HepG2 (cell line): ENCODE measurements around the gene PTGR1. TPM values are rescaled to one million over a fixed set of nuclear protein-coding genes. Genes with fewer than 3 reads are reported as not detected.
"Not testable (repeated sequence)": the region's sequence is repeated elsewhere in the genome, so short reads cannot be mapped to it uniquely, and the experiment has no call there.

ENCODE experiments used
- ATAC-seq: fragments of 200-7000 bp; cut with Tn5 transposase; 3 replicates; pipeline ENCODE4 v1.9.1; 2020; ENCODE audit warnings: mild to moderate bottlenecking, moderate library complexity
- BruUV-seq: library from RNA; stranded (reverse); fragments of 400-500 nt; replicated peaks from 2 replicates; lab custom pipeline; 2021; lab: Mats Ljungman, UMichigan
- CTCF ChIA-PET: fragments of 300-600 bp; formaldehyde crosslinking; extraction: SDS; loops from one replicate; lab custom pipeline; 2021; ENCODE audit warnings: low total read pairs, inconsistent platforms, low intra/inter-chr PET ratio; lab: Yijun Ruan, JAX
- POLR2A ChIA-PET: fragments of 350-600 bp; sonication (Branson Sonifier 250); formaldehyde crosslinking; loops from one replicate; lab custom pipeline; 2020; ENCODE audit warnings: antibody characterized with exemption, inconsistent platforms; lab: Yijun Ruan, JAX
- DNase-seq: peaks from one replicate; pipeline ENCODE4 v3.0.0-alpha.2; 2015; ENCODE audit warnings: low spot score
- FAIRE-seq: peaks from 3 replicates; lab custom pipeline; 2011; peaks lifted over from hg19 to GRCh38; lab: Jason Lieb, UNC
- H2AFZ ChIP-seq: one replicate; pipeline ENCODE4 v1.6.1; 2011; ENCODE audit warnings: low read length, inconsistent platforms
- H3K27ac ChIP-seq: fragments of 300-600 bp; 3 replicates; pipeline ENCODE4 v1.8.0; 2011; ENCODE audit warnings: mixed run types, mild to moderate bottlenecking, mixed read lengths, low read length, inconsistent platforms; ENCODE audit not compliant: insufficient read depth; ENCODE audit errors: extremely low read length
- H3K27me3 ChIP-seq, 2 experiments: fragments of 200-600 bp in 1 of 2; 2 replicates in 1 of 2; 3 replicates in 1 of 2; pipeline versions ENCODE4 v1.6.0 to v1.8.0; 2011; ENCODE audit warnings: low read length in 2 of 2, mild to moderate bottlenecking in 2 of 2, moderate library complexity in 2 of 2, inconsistent platforms in 1 of 2; ENCODE audit not compliant: insufficient read depth in 2 of 2, control insufficient read depth in 1 of 2
- H3K36me3 ChIP-seq, 2 experiments: fragments of 200-600 bp in 1 of 2; replicated peaks in 1 of 2; 2 replicates in 1 of 2; 3 replicates in 1 of 2; pipeline versions ENCODE4 v1.5.1 to v1.8.0; 2011; ENCODE audit warnings: low read length in 2 of 2, inconsistent platforms in 1 of 2; ENCODE audit not compliant: insufficient read depth in 2 of 2, control insufficient read depth in 1 of 2
- H3K4me1 ChIP-seq: 2 replicates; pipeline ENCODE4 v1.5.1; 2012; ENCODE audit warnings: low read length, inconsistent platforms; ENCODE audit not compliant: insufficient read depth
- H3K4me2 ChIP-seq: 2 replicates; pipeline ENCODE4 v1.6.0; 2011; ENCODE audit warnings: low read depth, low read length, inconsistent platforms
- H3K4me3 ChIP-seq, 3 experiments: fragments of 200-600 bp in 1 of 3; sonication (generic), shearing (Covaris generic) in 1 of 3; replicated peaks in 1 of 3; 2 replicates each; pipeline ENCODE4 v1.5.1; 2011 to 2016; ENCODE audit warnings: low read length in 3 of 3, inconsistent platforms in 2 of 3, low read depth in 2 of 3, mild to moderate bottlenecking in 2 of 3, control low read depth in 1 of 3, mixed read lengths in 1 of 3; ENCODE audit not compliant: insufficient read depth in 1 of 3
- H3K79me2 ChIP-seq: one replicate; pipeline ENCODE4 v1.6.1; 2011; ENCODE audit warnings: low read length, inconsistent platforms; ENCODE audit not compliant: insufficient read depth
- H3K9ac ChIP-seq: 2 replicates; pipeline ENCODE4 v1.6.0; 2011; ENCODE audit warnings: mild to moderate bottlenecking, low read depth, low read length, inconsistent platforms; ENCODE audit not compliant: insufficient read depth
- H3K9me3 ChIP-seq: 2 replicates; pipeline ENCODE4 v1.5.1; 2012; ENCODE audit warnings: mild to moderate bottlenecking, low read length
- H4K20me1 ChIP-seq: 2 replicates; pipeline ENCODE4 v1.6.0; 2011; ENCODE audit warnings: inconsistent platforms, mild to moderate bottlenecking, low read length, moderate library complexity; ENCODE audit not compliant: insufficient read depth
- HIC2 ChIP-seq: sonication (generic); formaldehyde crosslinking; IDR thresholded peaks from 2 replicates; pipeline ENCODE4 v1.9.0; 2022; ENCODE audit warnings: low read depth, missing genetic modification reagents
- ZNF501 ChIP-seq: sonication (generic); formaldehyde crosslinking; IDR thresholded peaks from 2 replicates; pipeline ENCODE4 v1.5.1; 2020; ENCODE audit warnings: mild to moderate bottlenecking, moderate library complexity, missing genetic modification reagents
- WGBS: methylation state at CpG from one replicate; pipeline ENCODE4 v1.1.6; 2017; ENCODE audit warnings: low lambda C conversion rate; 5-methylcytosine and 5-hydroxymethylcytosine counted together
- in situ Hi-C: cut with HindIII; loops from 2 replicates; pipeline ENCODE4 v1.10.0; 2017; ENCODE audit warnings: low pct_unique_long_range_greater_than_20kb; ENCODE audit not compliant: extremely low pct_ligation_motif_present
- intact Hi-C: fragments of 100-400 bp; cut with micrococcal nuclease; formaldehyde crosslinking; loops from one replicate; pipeline ENCODE4 v1.10.0; 2022; ENCODE audit not compliant: unreplicated experiment
- polyA plus RNA-seq, 8 experiments: library from polyadenylated mRNA; depleted of rRNA in 3 of 8; stranded (reverse) in 7 of 8; unstranded in 1 of 8; fragments of >200 nt; fragmentation: Illumina TruSeq in 4 of 8; extraction: Trizol in 4 of 8; gene quantifications; 2 replicates each; pipeline versions ENCODE4 v1.2.1 to v1.2.3, GENCODE V29; 2011 to 2016; ENCODE audit warnings: low read depth in 4 of 8, missing spikeins in 1 of 8, mixed read lengths in 1 of 8; ENCODE audit not compliant: insufficient read depth in 1 of 8
- total RNA-seq, 5 experiments: library from RNA; depleted of rRNA; stranded (reverse); fragments of >200 nt; fragmentation: Illumina TruSeq; extraction: Trizol; gene quantifications; 2 replicates each; pipeline ENCODE4 v1.2.3, GENCODE V29; 2016; ENCODE audit warnings: low read depth in 1 of 5

PTGR1 gene
- total and polyA plus RNA-seq, 2 of the 13 experiments (the other 11 are each of a cell fraction or from before 2014, with no cell fraction given) = 6.0 to 15.8 TPM

- Histone ChIP-seq H3K36me3 (no peaks in the 10 kb centered on the region), H2AFZ (no peak overlapping the region), H4K20me1 (no peaks in the 10 kb centered on the region), H3K9me3 (peaks cover 21% of the 10 kb centered on the region), H3K27me3 (no peaks in the 10 kb centered on the region), H3K79me2 (no peaks in the 10 kb centered on the region), H3K4me3 (no peak overlapping the region), H3K27ac (no peak overlapping the region), H3K4me2 (no peak overlapping the region), H3K4me1 (no peaks in the 10 kb centered on the region), H3K9ac (no peak overlapping the region)
- ATAC-seq (peak; percentile 55), DNase-seq (no peak), FAIRE-seq (no peak)
- intact Hi-C loops (no loop called here), in situ Hi-C loops (no loop called here)
- WGBS = 55% methylated on average over 7 of the region's 7 CpGs
- 0 out of 2 replicates have a peak, but pooled peaks have one; percentile 26 for TF ChIP-seq HIC2 (CRISPR knock-in tag)
- no peak for TF ChIP-seq ZNF501 (CRISPR knock-in tag)
- POLR2A ChIA-PET = no interaction called here
- CTCF ChIA-PET = no interaction called here
- BruUV-seq = no TSS peak
These were observed 40.3 kb downstream of the PTGR1 start for GRCh38 chr9:111559000-111559610.

- H3K4me3 ChIP-seq, FAIRE-seq, POLR2A ChIA-PET, H3K79me2 ChIP-seq, intact Hi-C loops, H3K4me2 ChIP-seq, H4K20me1 ChIP-seq, ATAC-seq, H3K27me3 ChIP-seq, H3K27ac ChIP-seq, CTCF ChIA-PET, DNase-seq, H3K9ac ChIP-seq, H2AFZ ChIP-seq, in situ Hi-C loops, H3K36me3 ChIP-seq, BruUV-seq, H3K4me1 ChIP-seq: not testable (repeated sequence)
- peaks cover 26% of the 10 kb centered on the region for H3K9me3 ChIP-seq
- 45% methylated on average over 2 of the region's 2 CpGs for WGBS
These were observed 44.0 kb downstream of the PTGR1 start for GRCh38 chr9:111555425-111555824.
